ENCODE data around the gene OTOF.

DNA sequence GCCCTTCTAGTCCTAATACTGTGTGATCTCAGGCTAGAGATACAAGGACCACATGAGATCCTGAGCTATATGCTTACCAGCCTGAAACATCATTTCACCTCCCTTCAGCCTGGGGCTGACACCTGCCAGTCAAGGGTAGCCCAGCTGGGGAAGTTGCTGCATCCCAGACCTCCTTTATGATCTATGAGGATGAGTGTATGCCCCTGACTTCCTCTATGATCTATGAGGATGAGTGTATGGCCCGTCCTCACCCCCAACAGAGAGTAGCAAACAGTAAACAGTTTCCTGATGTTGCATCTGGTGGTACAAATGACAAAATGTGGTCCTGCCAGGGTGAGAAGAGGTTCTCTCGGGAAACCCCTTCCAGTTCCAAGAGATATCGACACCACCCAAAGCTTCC lies 8.9 kb upstream of the OTOF start:
- TF ChIP-seq, protein P1, sequence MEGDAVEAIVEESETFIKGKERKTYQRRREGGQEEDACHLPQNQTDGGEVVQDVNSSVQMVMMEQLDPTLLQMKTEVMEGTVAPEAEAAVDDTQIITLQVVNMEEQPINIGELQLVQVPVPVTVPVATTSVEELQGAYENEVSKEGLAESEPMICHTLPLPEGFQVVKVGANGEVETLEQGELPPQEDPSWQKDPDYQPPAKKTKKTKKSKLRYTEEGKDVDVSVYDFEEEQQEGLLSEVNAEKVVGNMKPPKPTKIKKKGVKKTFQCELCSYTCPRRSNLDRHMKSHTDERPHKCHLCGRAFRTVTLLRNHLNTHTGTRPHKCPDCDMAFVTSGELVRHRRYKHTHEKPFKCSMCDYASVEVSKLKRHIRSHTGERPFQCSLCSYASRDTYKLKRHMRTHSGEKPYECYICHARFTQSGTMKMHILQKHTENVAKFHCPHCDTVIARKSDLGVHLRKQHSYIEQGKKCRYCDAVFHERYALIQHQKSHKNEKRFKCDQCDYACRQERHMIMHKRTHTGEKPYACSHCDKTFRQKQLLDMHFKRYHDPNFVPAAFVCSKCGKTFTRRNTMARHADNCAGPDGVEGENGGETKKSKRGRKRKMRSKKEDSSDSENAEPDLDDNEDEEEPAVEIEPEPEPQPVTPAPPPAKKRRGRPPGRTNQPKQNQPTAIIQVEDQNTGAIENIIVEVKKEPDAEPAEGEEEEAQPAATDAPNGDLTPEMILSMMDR (IDR thresholded peaks at IDR 0.05) = no peak
- TF ChIP-seq EZH2 (IDR thresholded peaks at IDR 0.05) = no peak

Data from neural progenitor cell (in vitro differentiated cells).